PFSK-1 (cell line): ENCODE results near the gene SNCAIP.

Experiments used
- FOXP2 ChIP-seq: optimal IDR thresholded peaks from 2 replicates; pipeline ENCODE3; 2011; ENCODE audit warnings: borderline replicate concordance, control low read depth, inconsistent platforms; ENCODE audit not compliant: insufficient read depth; ENCODE audit errors: extremely low read length, extremely low read depth
- POLR2AphosphoS5 ChIP-seq: IDR thresholded peaks from 2 replicates; pipeline ENCODE4 v1.6.1; 2012; ENCODE audit warnings: low read depth, mild to moderate bottlenecking, control low read depth, low read length, moderate library complexity
- REST ChIP-seq, 2 experiments: IDR thresholded peaks; 2 replicates each; pipeline versions ENCODE4 v1.6.1 to v1.8.0; 2011 to 2012; ENCODE audit warnings: low read depth in 2 of 2, low read length in 2 of 2, control low read depth in 1 of 2, inconsistent platforms in 1 of 2, mild to moderate bottlenecking in 1 of 2, moderate library complexity in 1 of 2; ENCODE audit not compliant: insufficient read depth in 1 of 2
- SIN3A ChIP-seq: IDR thresholded peaks from 2 replicates; pipeline ENCODE4 v1.6.1; 2012; ENCODE audit warnings: mild to moderate bottlenecking, low read length, moderate library complexity, borderline replicate concordance; ENCODE audit not compliant: insufficient read depth
- TAF1 ChIP-seq: IDR thresholded peaks from 2 replicates; pipeline ENCODE4 v1.6.1; 2012; ENCODE audit warnings: low read length, control low read depth, borderline replicate concordance; ENCODE audit not compliant: insufficient read depth

Gene SNCAIP

DNA sequence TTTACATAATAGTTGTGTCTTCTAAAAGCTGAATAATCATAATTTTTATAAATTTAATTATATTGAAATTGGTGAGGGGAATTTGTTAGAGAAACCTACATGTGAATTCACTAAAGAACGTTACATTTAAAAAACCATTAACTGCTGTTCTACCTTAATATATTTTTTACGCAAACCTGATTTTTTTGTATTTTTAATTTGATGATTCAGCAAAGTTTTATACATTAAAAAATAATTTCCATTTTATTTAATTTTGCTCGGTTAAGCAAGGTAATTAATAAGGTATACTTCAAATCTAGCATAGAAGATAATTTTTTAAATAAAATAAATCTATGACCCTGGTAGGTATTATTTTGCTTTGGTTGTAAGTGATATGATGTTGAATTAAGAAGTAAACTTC lies 114.3 kb downstream of the SNCAIP start:
- TF ChIP-seq REST (IDR thresholded peaks at IDR 0.05; ENCODE audit: insufficient read depth in 1 of 2, low read depth in 2 of 2, low read length in 2 of 2) (no peak), POLR2AphosphoS5 (no peak), SIN3A (no peak), TAF1 (no peak), FOXP2 (no peak)

DNA sequence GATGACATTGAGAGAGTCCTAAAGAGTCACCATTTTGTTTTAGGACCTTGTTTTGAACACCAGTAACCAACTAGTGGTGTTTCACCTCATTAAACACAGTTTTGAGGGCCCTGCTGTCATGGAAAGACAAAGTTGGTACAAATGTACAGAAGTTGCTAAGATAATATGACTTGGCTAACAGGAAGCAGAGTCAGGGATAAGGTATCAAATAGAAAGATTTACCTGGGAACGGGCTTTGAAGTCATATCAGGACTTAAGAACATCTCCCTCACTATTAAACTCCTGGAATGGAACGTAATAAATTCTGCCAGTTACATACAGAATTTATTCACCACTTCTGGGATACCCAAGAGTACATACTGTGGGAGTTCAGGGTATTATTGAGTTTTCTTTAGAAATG lies 115.6 kb downstream of the SNCAIP start:
- TF ChIP-seq SIN3A (no peak), TAF1 (no peak), FOXP2 (no peak), REST (IDR thresholded peaks at IDR 0.05; ENCODE audit: insufficient read depth in 1 of 2, low read depth in 2 of 2, low read length in 2 of 2) (no peak), POLR2AphosphoS5 (no peak)

- TF ChIP-seq REST (IDR thresholded peaks at IDR 0.05; ENCODE audit: insufficient read depth in 1 of 2, low read depth in 2 of 2, low read length in 2 of 2) (no peak), SIN3A (no peak), POLR2AphosphoS5 (no peak), FOXP2 (no peak), TAF1 (no peak)
These were observed 117.7 kb downstream of the SNCAIP start for GRCh38 chr5:122429545-122430318.

DNA sequence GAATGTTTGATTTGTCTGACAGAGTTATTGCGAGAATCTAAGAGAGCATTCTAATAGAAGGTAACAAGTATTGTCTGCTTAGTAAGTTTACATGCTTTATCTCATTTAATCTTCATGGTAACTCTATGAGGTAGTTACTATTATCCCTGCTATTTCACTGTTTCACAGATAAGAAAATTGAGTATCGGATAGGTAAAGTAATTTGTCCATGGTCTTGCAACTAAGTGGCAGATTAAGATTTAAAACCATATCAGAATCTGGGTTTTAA lies 118.2 kb downstream of the SNCAIP start:
- TF ChIP-seq REST (IDR thresholded peaks at IDR 0.05; ENCODE audit: insufficient read depth in 1 of 2, low read depth in 2 of 2, low read length in 2 of 2) (no peak), TAF1 (no peak), SIN3A (no peak), POLR2AphosphoS5 (no peak), FOXP2 (no peak)

DNA sequence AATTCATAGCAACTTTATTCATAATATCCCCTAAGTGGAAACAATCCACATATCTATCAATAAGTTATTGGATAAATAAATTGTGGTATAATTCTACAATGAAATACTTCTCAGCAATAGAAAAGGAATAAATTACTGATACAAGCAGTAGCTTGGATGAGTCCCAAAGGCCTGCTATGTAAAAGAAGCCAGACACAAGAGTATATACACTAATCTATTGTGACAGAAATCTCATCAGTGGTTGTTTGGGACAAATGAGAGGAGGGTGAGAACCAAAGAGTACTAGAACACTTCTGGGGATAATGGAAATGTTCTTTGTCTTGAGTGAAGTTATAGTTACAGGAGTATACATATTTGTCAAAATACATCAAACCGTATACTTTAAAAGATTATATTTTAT lies 119.3 kb downstream of the SNCAIP start:
- no peak for TF ChIP-seq POLR2AphosphoS5
- TF ChIP-seq TAF1: no peak
- no peak for TF ChIP-seq REST (IDR thresholded peaks at IDR 0.05; ENCODE audit: insufficient read depth in 1 of 2, low read depth in 2 of 2, low read length in 2 of 2)
- TF ChIP-seq FOXP2: no peak
- TF ChIP-seq SIN3A: no peak
